NCI-H2029 (cell line): ENCODE measurements around the gene WDFY2.

Experiments
- DNase-seq: peaks from one replicate; lab custom pipeline; 2025; lab: John Stamatoyannopoulos, UW

Gene WDFY2

DNA sequence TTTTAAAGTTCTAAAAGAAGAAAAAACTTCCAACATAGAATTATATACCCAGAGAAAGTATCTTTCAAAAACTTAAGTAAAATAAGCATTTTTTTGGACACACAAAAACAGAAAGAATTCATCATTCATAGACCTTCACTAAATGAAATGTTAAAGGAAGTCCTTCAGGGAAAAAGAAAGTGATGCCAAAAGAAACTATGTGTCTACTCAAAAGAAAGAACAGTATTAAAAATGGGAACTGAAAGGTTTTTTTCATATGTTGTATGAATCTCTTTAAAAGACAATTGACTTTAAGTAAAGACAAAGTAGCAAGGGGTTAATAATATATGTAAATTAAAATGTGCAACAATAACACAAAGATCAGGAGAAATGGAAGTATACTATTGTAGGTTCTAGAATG lies 123.2 kb downstream of the WDFY2 start:
- no peak for DNase-seq

DNA sequence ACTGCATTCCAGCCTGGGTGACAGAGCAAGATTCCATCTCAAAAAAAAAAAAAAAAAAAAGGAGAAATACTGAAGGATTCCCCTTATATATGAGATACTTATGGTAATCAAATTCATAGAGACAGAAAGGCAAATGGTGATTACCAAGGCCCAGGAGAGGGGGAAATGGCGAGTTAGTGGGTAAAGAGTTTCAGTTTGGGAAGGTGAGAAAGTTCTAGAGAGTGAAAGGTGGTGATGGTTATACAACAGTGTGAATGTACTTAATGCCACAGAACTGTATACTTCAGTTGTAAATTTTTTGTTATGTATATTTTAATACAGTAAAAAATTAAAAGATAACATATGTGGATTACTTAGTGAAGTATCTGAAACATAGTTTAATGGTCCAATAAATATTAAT lies 129.5 kb downstream of the WDFY2 start:
- DNase-seq = no peak

DNA sequence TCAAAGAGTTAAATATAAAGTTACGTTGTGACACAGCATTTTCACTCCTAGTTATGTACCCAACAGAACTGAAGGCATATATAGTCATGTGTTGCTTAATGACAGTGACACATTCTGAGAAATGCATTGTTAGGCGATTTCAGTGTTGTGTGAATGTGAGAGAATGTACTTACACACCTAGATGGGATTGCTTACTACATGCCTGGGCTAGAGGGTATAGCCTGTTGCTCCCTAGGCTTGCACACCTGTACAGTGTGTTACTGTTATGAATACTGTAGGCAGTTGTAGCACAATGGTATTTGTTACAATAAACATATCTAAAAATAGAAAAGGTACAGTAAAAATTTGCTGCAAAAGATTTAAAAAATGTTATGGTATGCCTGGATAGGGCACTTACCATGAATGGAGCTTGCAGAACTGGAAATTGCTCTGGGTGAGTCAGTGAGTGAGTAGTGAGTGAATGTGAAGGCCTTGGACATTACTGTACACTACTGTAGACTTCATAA lies 130.5 kb downstream of the WDFY2 start:
- DNase-seq = no peak

DNA sequence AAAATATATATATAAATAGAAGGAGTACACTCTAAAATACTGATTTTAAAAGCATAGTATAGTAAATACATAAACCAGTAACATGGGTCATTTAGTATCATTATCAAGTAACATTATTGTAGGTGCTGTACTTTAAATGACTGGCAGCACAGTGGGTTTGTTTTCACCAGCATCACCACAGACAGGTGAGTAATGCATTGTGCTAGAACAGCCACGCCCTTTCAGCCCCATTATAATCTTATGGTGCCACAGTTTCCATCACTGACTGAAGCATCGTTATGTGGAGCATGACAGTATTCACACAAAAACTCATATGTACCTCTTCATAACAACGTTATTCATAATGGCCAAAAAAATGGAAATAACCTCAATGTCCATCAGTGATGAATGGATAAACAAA lies 131.4 kb downstream of the WDFY2 start:
- no peak for DNase-seq

DNA sequence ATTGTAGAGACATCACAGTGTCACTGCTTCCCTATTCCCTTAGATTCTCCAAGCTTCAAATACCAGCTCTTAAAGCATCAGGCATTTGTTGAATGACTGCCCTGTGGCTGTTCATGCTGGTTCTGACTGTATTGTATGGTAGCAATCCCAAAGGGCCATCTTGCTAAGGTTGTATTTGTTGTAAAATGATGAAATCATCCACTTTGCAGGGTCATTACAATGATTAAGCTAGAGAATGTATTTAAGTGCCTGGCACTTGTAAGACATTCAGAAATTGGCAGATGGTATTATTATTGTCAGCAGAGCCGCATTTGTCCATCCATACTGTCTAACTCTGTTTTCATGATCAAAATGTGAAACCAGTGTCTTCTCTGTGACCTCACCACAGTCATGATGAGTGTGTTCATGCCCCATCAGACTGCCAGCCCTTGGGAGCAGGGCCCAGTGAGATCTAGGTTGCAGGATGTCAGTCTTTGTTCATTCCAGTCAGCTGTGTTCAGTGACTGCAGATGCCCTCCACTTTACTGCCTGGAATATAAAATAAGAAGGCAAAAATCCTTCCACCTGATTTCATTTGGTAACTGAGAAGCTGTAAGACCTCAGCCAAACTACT lies 133.6 kb downstream of the WDFY2 start:
- DNase-seq = peak; percentile 2

DNA sequence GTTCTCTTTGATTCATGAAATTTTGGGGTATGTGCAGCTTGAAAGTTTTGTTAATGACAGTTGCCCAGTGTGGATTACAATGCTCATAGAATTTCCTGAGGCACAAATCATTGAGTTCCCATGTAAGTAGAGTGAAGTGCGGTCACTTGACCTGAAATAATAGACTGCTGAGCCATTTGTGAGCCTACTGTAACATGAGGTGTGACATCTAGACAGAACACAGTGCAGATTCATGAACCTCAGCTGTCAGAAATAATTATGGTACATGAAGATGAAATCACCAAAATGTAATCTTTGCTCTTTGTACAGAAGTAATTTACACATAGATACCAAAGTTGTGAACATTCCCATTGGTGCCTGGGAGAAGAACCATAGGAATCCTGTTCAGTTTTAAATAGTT lies 135.1 kb downstream of the WDFY2 start:
- no peak for DNase-seq

DNA sequence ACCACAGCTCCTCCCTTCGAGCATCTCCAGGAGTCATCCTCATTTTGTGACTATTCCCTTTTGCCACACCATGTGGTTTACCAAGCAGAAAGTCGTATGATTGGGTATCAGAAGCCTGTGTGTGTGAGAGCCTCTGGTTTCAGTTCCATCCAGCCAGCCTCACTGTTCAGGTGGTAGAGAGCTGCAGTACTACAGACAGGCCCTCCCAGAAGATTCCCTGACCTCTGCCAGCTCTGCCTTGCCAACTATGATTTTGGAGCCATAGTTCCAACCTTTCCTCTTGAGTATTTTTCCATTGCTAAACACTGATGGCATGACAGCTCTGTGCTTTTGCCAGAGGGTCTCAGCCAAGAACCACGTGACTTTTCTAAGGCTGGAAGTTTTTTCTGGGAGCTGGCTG lies 137.2 kb downstream of the WDFY2 start:
- DNase-seq = no peak

DNA sequence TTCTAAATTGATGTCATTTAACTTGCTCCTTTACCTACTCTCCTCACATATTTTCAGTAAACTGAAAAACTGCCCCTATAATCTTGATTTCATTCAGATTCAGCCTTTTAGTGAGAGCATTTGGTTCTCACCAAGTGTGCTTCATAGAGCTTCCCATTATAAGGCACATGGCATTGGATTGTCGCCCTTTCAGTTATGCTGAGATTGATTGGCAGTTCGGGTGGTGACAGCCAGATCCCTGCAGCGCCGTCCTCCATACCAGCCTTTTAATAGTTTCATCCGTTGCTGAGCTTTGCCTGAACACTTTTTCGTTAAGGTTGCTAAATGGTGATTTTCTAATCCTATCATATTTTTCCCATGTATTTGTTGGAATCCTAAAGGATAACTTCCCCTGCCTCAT lies 139.3 kb downstream of the WDFY2 start:
- DNase-seq = no peak

DNA sequence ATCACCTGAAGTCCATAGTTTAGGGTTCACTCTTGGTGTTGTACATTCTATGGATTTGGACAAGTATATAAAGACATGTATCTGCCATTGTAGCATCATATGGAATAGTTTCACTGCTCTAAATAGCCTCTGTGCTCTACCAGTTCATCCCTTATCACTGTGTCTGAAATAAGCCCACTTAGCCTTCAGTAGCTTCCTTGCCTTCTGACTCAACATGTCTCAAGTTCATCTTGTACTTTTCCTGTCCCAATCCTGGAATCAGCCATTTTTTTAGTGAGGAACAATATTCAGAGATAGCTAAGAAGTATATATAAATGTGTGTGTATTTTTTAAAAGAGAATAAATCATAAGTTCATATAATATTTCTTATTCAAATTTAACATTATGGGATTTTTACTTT lies 140.5 kb downstream of the WDFY2 start:
- no peak for DNase-seq

DNA sequence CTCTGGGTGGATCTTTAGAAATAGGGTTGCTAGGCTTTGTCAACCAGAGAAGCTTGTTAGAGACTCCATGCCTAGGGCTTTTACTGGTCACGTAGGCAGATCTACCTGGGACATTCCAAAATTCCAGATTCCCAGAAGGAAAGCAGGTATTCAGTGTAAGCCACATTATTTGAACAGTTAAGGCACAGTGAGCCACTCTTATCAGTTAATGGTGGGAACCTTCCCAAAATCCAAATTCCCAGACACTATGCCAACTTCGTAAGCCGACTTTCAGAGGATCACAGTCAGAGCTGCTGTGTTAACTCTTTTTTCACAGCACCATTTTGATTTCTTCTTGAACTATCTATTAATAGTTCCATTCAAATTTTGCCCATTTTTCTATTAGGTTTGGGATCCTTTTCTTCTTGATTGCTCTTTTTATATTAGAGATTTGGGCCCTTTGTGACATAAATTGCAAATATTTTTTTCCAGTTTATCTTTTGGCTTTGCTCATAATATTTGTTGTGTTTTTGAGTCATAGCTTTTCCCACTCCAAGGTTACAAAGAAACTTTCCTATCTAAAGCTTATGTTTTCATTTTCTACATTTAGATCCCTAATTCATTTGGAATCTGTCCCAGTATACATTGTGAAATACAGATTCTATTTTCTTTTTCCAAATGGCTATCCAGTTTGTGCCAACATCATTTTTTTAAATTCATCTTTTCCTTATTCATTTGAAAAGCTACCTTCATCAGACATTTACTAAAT lies 142.4 kb downstream of the WDFY2 start:
- DNase-seq = no peak

DNA sequence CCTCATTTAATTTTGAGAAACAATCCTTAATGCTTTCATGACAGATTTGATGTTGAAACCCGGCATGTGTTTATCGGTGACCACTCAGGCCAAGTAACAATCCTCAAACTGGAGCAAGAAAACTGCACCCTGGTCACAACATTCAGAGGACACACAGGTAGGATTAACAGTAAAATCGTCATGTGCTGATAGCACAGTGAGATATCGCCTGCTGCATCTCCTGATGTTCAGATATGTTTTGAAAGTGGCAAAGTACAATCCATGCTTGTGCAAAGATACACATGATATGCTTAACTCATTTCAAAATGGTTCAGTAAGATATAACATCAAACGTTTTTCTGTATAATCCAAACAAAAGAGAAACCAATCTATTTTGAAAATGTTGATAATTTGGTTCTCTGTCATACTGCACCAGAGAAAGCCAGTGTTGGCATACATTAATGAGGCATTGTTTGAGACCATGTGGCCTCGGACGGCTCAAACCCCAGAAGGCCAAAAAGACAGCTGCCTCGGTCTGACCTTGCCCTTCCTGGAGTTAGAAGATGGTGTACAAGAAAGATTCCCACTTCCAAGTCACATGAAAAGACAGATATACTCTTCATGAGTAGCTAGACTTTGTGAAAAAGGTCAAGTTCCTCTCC lies 143.5 kb downstream of the WDFY2 start:
- DNase-seq = no peak

DNA sequence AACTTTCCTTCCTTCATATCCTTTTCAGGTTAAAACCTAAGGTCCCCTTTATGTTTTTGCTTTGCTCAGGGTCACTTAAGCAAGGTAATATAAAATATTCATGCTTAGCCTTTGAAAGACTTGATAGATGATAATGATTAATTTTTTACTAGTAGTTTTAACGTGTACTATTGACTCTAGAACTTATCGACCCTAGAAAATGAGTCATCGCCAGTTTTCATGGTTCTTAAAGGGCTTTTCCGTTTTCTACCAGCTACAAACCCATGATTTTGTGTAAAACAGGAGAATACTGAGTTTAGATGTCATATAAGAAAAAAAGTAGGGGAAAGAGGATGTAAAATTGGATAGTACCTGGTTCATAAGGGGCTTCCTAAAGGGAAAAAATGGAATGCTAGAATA lies 144.0 kb downstream of the WDFY2 start:
- DNase-seq = no peak

DNA sequence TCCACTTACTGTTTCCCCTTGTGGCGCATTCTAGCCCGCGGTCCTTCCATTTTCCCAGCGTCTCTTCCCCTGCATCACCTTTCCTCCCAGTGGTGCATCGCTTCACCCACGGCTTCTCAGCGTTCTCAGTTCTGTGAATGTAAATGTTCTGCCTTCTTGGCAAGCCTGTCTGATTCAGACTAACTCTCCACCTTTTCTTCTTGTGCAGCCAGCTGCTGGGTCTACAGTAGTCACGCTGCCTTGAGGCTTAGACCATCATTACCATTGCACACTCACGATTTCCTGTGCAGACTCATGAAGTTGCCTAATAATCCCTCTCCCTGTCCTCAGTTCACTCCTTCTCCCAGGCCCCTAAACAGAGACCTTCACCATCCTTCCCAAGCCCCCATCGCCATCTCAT lies 144.7 kb downstream of the WDFY2 start:
- DNase-seq = no peak

DNA sequence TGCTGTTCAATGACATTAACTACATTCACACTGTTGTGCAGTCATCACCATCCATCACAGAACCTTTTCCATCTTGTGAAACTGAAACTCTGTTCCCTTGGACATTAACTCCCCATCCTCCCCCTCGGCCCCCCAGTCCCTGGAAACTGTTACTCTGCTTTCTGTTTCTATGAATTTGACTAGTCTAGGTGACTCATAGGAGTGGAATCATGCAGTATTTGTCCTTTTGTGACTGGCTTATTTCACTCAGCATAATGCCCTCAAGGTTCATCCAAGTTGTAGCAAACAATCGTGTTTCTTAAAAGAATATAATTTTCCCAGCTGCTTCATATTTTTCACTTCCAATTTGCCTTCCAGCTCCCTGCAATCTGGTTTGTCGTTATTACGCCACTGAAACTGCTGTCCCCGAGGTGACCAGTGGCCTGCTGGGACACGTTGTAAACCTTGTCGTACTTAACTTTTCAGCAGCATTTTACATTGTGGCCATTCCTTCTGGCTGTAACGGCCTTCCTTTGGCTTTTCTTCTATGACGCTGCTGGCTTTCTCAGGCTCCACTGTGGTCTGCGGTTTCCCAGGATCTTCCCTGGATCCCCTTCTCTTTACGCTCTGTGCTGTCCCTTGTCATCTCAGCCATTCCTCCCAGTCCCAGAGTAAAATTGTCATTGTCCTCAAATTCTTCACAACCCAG lies 145.7 kb downstream of the WDFY2 start:
- DNase-seq = no peak

DNA sequence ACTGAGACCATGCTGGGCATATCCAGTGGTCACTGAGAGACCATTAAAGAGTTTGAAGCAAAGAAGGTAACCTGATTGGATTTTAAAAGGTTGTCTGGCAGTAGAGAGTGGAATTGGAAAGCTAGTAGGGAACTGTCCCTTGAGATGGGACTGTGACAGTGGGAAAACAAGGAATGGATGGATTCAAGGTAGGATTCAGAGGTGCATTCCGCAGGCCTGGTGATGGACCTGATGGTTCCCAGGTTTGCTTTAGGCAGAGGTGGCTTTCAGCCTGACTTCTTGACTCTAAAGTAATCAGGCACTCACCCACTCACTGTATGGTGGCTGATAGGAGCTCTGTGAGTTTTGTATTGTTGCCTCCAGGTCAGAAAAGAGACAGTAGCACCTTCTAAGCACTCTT lies 146.7 kb downstream of the WDFY2 start:
- DNase-seq = no peak

DNA sequence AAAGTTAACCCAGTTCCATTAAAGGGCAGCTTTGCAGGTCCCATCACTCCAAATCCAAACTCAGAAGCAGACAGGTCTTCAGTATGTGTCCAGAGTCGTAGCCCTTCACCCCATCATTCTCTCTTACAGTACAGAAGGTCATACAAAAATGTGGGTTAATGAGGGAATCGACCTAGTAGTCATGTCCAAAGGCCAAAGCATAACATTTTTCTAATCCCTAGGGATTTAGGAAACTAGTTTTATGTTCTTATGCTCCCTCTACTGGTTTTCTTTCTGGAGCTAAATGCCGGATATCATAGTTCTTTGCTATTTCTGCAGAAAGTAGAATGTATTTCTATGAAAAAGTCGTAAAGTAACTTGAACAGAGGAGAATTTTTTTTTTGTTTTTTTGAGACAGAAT lies 147.5 kb downstream of the WDFY2 start:
- DNase-seq = no peak

DNA sequence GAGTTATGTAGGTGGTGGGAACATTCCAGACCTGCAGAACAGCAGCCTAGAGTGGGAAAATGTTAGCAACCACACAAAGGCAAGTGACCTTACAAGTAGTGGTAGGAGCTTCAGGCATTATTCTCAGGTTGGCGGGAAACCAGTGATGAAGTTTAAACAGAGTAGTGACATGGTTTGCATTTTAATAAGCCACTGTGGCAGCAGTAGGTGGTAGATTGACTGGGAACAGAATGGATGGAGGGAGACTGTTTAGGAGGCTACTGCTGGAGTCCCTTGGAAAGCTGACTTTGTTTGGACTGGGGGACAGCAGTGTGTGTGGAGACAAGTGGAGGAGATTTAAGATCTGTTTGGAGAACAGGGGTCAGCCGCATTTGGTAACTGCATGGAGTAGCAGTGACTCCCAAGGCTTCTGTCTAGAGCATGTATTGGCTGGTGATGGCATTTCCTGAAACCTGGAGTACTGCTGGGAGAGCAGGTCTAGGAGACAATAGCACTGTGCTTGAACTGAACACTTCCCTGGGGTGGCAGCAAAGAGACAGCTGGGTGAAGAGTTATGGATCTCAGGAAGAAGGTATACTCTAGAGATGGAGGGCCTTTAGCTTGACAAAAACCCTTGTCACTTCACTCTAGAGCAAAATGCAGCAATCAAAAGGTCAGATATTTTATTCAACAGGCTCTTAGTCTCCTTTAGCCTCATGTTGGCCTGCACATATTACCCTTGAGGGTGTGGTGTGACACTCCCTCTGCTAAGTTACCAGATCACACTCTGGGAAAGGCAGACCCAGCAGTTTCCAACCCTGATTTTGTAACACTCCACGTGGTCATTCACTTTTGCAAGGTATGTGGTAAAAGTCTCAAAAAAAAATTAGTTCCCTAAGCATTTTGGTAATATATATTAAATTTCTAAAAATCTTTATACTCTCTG lies 149.4 kb downstream of the WDFY2 start:
- DNase-seq = no peak

DNA sequence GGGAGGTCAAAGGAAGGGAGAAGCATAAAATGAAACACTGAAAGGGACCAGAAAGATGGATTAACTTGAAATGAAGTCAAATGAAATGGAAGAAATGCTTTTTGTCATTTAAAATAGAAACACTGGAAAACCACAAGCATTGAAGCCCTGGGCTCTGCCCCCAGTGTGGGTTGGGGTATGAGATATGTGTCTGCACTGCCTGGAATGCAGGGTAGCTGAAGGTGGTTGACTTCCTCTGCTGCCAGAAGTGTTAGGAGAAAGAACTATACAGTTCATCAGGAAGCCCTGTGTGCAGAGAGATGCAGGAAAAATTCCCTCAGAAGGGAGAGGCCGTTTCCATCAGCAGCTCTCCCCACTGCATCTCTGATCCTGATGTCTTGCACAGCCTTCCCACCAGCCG lies 150.5 kb downstream of the WDFY2 start:
- no peak for DNase-seq

DNA sequence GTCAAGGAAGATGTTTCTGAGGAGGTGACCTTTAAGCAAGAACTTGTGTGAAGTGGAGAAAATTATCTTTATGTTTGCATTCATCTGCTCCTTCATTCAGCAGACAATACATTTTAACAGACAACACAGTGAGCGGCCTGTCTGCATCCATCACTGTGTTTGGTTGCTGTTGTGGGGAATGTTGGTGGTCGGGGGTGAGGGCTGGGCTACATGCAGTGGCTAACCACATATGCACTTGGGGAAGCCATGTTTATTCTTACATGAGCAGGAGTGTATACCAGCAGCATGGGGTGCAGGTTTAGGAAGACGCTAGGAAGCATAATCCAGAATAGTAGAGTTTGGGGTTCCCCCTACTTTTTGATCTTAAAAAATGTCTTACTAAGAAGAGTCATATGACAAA lies 153.3 kb downstream of the WDFY2 start:
- no peak for DNase-seq

DNA sequence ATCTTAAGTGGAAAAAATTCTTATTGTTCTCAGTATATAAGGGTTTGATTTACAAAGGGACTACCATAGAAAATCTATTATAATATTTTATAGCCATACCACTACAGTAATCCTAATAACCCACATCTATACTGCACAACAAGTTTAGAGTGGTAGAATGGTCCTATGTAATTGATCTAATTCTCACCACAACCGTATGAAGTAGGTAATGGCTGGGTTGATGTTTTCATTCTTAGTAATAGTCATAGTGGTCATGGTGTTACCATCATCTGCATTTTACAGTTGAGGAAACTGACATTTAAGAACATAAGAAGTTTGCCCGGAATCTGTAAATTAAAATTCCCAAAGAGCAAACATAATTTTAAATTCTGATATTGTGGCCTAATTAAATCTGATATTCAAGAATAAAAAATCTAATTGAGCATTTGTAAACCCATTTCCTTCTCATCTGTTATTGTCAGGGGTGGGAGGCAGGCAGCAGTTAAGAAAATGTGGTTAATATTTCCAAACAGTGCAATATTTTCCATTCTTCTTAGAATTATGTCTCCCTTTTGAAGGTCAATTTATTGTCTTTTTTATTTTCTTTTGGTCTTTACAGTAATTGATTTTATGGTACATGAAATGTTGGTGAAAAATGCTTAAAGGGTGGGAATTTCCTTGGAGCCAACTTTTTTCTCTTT lies 154.1 kb downstream of the WDFY2 start:
- DNase-seq = no peak
